Measurements from ENCODE around the gene CCNF.

CCNF gene

DNA sequence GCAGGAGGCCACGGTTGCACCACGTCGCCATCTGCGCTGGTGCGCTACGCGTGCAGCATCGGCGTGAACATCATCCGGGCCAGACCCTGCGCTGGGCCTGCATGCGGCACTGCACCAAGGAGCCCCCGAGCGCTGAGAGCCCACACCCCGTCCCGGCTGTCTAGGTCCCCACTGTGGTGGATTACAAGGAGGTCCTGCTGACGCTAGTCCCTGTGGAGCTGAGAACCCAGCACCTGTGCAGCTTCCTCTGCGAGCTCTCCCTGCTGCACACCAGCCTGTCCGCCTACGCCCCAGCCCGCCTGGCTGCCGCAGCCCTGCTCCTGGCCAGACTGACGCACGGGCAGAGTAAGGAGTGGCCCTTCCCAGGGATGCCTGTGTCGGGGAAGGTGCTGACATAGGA, 19.9 kb downstream of the CCNF start:
- DNase-seq (ENCODE audit: low read depth) = no peak
- TF ChIP-seq MAX (IDR thresholded peaks at IDR 0.05; ENCODE audit: low read depth, low read length) = no peak
- no peak for TF ChIP-seq POLR2A (IDR thresholded peaks at IDR 0.05; ENCODE audit: extremely low read depth, insufficient read length)
- TF ChIP-seq CTCF (IDR thresholded peaks at IDR 0.05; ENCODE audit: low read depth, low read length) = no peak
- no peak for TF ChIP-seq MYC (IDR thresholded peaks at IDR 0.05; ENCODE audit: low read depth, low read length)
- H3K4me3 ChIP-seq (ENCODE audit: low read depth, low read length) = no peak overlapping the region

DNA sequence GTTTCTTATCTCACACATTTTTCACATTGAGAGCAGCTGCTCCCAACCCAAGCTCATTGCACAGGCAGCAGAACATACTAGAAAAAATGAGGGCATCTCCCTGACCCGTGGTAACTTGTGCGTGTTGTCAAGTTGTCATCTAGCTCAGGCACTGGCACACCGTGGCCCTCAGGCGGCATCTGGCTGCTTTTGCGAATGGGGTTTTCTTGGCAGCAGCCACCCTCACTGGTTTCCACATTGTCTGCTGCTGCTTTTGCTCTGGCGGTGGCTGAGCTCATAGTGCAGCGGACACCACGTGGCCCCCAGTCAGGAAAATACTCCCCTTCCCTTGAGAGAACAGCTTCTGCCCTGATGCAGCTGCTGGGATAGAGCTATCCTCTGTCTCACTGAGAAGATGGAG, 21.3 kb downstream of the CCNF start:
- no peak for TF ChIP-seq POLR2A (IDR thresholded peaks at IDR 0.05; ENCODE audit: extremely low read depth, insufficient read length)
- no peak overlapping the region for H3K4me3 ChIP-seq (ENCODE audit: low read depth, low read length)
- DNase-seq (ENCODE audit: low read depth) = no peak

DNA sequence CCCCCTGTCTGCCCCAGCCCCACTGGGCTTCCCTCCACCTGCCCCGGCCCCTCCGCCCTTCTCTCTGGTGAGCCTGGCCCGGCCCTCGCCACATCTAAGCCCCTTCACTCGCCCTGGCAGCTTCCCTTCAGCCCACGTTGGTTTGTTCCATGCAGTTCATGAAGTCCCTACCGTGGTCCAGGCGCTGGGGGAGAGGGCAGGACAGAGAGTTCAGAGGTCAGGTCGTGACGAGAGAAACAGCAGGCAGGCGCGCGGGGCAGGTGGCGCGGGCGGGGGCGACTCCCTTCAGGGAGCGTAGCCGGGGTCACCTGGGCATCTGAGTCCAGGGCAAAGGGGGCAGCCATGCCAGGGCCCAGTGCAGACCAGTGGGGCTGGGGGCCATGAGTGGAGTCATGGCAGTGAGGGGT, 21.7 kb downstream of the CCNF start:
- no peak for TF ChIP-seq POLR2A (IDR thresholded peaks at IDR 0.05; ENCODE audit: extremely low read depth, insufficient read length)
- TF ChIP-seq MYC (IDR thresholded peaks at IDR 0.05; ENCODE audit: low read depth, low read length) = no peak
- no peak for TF ChIP-seq CTCF (IDR thresholded peaks at IDR 0.05; ENCODE audit: low read depth, low read length)
- TF ChIP-seq MAX (IDR thresholded peaks at IDR 0.05; ENCODE audit: low read depth, low read length) = no peak
- no peak for DNase-seq (ENCODE audit: low read depth)
- no peak overlapping the region for H3K4me3 ChIP-seq (ENCODE audit: low read depth, low read length)

- TF ChIP-seq MYC (IDR thresholded peaks at IDR 0.05; ENCODE audit: low read depth, low read length) = no peak
- no peak for TF ChIP-seq MAX (IDR thresholded peaks at IDR 0.05; ENCODE audit: low read depth, low read length)
- no peak for TF ChIP-seq CTCF (IDR thresholded peaks at IDR 0.05; ENCODE audit: low read depth, low read length)
- no peak for TF ChIP-seq POLR2A (IDR thresholded peaks at IDR 0.05; ENCODE audit: extremely low read depth, insufficient read length)
- H3K4me3 ChIP-seq (ENCODE audit: low read depth, low read length) = no peak overlapping the region
- no peak for DNase-seq (ENCODE audit: low read depth)
Observed at GRCh38 chr16:2451851-2452320, 22.6 kb downstream of the CCNF start.

DNA sequence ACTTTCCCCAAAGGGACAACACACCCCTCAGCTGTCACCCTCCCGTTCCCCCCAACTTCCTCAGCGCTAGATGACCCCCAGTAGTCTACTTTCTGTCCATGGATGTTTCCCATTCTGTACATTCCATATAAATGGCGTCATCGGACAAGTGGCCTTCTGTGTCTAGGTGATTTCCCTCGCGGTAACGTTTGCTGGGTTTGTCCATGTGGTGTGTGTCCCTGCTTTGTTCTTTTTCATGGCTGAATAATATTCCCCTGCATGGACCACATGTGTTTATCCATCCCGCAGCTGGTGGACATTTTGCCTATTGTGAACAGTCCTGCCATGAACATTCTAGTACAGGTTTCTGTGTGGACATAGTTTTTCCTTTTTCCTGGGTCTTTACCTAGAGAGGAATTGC, 23.4 kb downstream of the CCNF start:
- DNase-seq (ENCODE audit: low read depth) = no peak
- TF ChIP-seq MYC (IDR thresholded peaks at IDR 0.05; ENCODE audit: low read depth, low read length) = no peak
- TF ChIP-seq CTCF (IDR thresholded peaks at IDR 0.05; ENCODE audit: low read depth, low read length) = no peak
- TF ChIP-seq POLR2A (IDR thresholded peaks at IDR 0.05; ENCODE audit: extremely low read depth, insufficient read length) = no peak
- TF ChIP-seq MAX (IDR thresholded peaks at IDR 0.05; ENCODE audit: low read depth, low read length) = no peak
- H3K4me3 ChIP-seq (ENCODE audit: low read depth, low read length) = no peak overlapping the region

DNA sequence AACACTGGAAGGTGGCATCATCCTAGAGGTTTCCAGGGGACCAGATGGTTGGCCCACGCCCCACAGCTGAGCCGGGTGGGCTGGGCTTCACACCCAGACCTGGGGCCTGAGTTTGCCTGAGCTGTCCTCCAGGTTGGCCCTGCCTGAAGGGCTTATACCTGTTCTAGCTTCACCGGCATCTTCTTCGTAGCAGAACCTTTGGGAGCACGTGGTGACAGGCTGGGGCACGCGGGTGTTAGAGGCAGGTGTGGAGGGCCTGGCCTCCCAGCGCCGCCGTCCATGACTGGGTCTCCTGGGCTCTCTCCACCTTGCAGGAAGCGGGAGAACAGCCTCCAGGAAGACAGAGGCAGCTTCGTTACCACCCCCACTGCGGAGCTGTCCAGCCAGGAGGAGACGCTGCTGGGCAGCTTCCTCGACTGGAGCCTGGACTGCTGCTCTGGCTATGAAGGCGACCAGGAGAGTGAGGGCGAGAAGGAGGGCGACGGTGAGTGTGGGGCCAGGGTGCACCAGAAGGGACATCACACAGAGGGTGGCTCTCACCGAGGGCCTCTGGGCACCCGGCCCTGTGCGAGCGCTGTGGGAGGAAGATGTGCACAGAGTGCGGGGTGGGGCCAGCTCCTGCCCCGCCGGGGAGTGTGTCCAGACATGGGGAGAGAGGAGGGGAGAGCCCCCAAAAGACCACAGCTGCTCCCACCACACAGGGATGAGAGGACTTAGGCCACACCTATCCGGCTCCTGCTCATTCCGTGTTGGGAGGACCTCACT, 26.0 kb downstream of the CCNF start:
- no peak overlapping the region for H3K4me3 ChIP-seq (ENCODE audit: low read depth, low read length)
- no peak for DNase-seq (ENCODE audit: low read depth)
- TF ChIP-seq CTCF (IDR thresholded peaks at IDR 0.05; ENCODE audit: low read depth, low read length) = no peak
- no peak for TF ChIP-seq POLR2A (IDR thresholded peaks at IDR 0.05; ENCODE audit: extremely low read depth, insufficient read length)
- TF ChIP-seq MYC (IDR thresholded peaks at IDR 0.05; ENCODE audit: low read depth, low read length) = no peak
- TF ChIP-seq MAX (IDR thresholded peaks at IDR 0.05; ENCODE audit: low read depth, low read length) = no peak
